Activated CD8-positive, alpha-beta memory T cell treated with anti-CD3 and anti-CD28 coated beads, Interleukin-2, amount 50 U/mL, for 48 hours (primary cell): ENCODE measurements around the gene ZC3H18.

ENCODE experiments used
- DNase-seq: peaks from one replicate; pipeline ENCODE4 v3.0.0-alpha.2; 2020

Gene ZC3H18

GRCh38 chr16:88533381-88533917, 36.8 kb upstream of the ZC3H18 start:
- no peak for DNase-seq

DNA sequence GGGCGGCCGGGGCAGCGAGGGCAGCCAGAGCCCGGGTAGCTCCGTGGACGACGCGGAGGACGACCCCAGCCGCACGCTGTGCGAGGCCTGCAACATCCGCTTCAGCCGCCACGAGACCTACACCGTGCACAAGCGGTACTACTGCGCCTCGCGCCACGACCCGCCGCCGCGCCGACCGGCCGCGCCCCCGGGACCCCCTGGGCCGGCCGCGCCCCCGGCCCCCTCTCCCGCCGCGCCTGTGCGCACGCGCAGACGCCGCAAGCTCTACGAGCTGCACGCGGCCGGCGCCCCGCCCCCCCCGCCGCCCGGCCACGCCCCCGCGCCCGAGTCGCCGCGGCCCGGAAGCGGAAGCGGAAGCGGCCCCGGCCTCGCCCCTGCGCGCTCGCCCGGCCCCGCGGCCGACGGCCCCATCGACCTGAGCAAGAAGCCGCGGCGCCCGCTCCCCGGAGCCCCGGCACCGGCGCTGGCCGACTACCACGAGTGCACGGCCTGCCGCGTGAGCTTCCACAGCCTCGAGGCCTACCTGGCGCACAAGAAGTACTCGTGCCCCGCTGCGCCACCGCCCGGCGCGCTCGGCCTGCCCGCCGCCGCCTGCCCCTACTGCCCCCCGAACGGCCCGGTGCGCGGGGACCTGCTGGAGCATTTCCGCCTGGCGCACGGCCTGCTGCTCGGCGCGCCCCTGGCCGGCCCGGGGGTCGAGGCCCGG, 36.1 kb upstream of the ZC3H18 start:
- DNase-seq = peak; percentile 92

GRCh38 chr16:88534638-88535190, 35.5 kb upstream of the ZC3H18 start:
- peak; percentile 78 for DNase-seq

DNA sequence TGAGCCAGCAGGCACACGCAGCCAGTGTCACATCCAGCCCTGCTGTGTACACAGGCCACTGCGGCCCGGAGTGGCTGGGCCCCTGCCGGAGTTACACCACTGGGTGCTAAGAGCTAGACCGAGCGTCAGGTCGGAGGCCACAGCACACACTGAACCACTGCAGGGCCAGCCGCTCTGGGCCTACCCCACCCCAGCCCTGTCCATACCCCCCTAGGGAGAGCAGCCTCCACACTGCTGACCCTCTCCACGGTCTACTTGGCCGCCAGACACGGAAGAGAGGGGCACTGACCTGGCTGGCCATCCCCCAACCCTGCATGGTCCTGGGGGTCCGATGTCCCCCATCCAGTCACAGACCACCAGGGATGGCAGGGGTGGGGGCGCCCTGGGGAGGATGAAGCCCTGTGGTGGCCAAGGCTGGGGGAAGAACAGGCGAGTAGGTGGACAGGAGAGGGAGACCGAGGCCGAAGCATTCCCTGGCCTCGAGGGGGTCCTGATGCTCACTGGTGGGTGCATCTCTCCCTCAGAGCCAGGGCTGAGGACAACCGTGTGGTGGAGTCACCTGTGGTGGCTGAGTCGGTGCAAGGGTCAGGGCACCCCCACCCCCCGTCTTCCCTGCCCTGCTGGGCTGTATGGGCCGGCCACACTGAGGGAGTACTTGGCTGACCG, 34.9 kb upstream of the ZC3H18 start:
- DNase-seq = no peak

- DNase-seq = no peak
These were observed 34.4 kb upstream of the ZC3H18 start for GRCh38 chr16:88535857-88536222.

- DNase-seq = no peak
These were observed 33.7 kb upstream of the ZC3H18 start for GRCh38 chr16:88536510-88536909.

DNA sequence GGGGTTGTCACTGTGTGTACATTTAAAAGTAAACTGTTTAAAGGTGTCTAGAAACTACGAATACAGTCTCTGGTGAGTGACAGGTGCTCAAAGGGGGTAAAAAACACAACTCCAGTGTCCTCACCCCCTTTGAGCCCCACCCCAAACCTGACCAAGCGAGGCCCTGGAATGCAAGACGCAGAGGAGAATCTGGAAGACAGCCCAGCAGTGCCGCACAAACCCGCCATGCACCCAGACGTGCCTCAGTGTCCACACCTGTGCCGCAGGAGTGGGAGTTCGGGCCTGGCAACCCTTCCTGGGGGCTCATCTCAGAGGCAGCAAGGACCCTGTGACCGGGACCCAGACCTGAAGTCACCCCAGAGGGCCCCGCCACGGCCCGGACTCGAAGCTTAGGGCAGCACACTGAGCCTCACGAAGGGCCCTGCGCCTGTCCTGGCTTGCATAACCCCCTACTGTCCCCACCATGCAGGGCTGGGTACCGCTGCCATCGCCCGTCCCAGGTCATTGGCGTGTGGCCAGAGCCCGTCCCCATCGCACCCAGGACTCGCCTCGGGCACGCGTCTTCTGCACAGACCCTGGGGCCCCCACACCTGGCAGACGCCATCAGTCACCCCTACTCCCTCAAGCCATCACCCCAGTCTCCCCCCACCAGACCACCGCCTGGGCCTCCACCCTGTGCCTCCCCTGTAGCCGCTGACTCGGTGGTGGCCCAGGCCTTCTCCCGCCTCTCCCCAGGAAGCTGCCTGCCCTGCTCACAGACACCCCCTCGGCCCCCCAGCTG, 33.0 kb upstream of the ZC3H18 start:
- no peak for DNase-seq

GRCh38 chr16:88537859-88538258, 32.3 kb upstream of the ZC3H18 start:
- DNase-seq = no peak

- DNase-seq = no peak
These were observed 31.7 kb upstream of the ZC3H18 start for GRCh38 chr16:88538366-88539060.

DNA sequence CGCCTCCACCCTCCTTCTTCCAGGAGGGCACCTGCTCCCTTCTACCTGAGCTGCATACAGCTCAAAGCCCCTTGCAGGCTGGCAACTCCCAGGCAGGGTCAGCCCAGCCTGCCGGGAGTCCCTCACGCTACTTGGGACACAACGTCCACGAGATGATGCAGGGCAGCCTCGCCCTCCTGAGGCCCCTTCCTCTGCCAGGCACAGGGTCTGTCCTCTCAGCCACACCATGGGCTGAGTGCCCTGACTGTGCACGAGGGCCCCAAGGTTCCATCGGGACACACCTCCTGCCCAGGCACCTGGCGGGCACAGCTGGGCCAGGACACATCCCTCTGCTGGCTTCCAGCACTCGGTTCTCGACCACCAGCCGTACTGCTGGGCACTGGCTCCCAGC, 30.9 kb upstream of the ZC3H18 start:
- DNase-seq = no peak

DNA sequence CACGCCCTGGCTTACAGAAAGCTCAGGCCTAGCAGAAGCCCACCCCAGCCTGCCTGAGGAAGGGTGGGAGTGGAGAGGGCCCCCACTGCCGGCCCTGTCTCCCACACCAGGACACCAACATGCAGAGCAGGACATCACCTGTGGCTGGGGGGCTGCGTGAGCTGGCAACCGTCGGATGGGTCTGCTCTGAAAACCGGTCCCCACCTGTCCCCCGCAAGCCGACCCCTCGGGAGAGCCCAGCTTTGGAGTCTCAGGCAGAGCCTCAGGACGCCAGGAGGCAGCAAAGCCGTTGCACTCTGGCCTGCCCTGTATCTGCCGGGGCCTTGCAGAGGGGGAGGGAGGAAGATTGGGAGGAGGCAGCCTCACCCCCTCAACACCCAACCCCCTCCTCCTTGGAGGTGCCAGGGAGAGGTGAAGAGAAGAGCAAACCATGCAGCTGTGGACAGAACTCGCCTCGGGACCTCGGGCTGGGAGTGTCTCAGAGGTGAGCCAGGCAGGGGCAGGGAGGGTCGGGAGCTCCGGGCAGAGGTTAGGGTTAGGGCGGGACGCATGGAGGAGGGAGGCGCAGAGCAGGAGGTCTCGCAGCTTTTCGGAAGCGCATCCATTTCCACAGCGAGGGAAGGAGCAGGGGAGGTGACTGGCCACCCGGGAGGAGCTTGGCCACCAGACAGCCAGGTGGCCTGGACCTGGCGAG, 30.4 kb upstream of the ZC3H18 start:
- DNase-seq = no peak

DNA sequence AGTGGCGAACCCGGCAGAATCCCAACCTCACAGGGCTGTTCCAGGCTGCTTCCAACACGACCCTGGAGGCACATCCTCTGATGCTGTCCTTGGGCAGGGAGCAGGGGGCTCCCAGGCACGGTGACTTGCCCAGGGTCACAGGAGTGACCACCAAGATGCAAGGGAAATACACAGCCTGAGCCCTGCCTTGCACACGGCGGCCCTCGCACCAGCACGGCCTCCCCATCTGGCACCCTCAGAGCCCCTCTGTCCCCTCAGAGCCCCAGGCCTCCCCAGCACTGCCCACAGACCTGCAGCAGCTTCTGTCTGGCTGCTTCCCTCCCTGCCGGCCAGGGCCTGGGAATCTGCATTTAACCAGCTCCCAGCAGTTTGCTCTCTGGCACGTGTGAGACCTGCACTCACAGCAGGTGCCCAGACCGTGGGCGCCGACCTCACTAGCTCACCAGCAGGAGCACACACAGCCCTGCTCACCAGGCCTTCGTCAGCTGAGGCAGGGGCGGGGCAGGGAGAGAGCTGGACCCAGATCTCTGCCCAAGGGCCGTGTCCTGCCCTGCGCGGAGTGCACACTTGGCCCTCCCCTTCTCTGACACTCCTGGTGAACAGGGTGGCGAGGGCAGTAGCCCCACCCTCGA, 29.7 kb upstream of the ZC3H18 start:
- DNase-seq = no peak

DNA sequence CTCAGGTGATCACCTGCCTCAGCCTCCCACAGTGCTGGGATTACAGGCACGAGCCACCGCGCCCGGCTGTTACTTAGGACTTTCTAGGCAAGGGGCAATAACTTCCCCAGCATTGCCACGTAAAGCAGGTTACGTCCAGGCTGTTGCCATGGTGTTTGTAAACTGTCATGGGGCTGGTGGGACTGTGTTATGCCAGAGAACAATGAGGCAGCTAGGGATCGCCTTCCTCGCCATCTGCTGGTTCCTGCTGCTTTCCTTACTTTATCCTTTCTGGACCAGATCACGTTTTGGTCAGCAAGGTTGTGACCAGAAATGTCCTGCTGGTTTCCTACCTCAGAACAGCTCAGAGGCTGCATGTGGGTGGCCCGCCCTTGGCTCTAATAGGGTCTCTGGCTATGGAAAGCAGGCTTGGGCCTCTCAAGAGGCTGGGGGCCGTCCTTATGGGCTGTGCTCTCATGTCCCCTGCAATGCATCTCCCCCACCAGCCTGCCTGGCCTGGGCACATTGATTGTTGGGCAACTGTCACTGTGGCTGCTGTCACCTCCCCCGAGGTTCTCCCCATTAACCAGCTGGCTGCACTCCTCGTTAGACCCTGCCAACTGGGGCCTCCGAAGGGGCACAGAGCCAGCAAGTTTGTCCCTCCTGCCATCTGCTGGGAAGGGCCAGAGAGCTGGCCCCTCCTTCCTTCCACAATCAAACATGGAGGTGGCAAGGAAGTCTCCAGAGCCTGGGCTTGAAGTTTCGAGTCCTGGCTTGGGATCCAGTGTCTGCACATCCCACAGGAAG, 28.2 kb upstream of the ZC3H18 start:
- no peak for DNase-seq

- no peak for DNase-seq
These were observed 26.9 kb upstream of the ZC3H18 start for GRCh38 chr16:88543230-88543813.

GRCh38 chr16:88545781-88546180, 24.4 kb upstream of the ZC3H18 start:
- no peak for DNase-seq

DNA sequence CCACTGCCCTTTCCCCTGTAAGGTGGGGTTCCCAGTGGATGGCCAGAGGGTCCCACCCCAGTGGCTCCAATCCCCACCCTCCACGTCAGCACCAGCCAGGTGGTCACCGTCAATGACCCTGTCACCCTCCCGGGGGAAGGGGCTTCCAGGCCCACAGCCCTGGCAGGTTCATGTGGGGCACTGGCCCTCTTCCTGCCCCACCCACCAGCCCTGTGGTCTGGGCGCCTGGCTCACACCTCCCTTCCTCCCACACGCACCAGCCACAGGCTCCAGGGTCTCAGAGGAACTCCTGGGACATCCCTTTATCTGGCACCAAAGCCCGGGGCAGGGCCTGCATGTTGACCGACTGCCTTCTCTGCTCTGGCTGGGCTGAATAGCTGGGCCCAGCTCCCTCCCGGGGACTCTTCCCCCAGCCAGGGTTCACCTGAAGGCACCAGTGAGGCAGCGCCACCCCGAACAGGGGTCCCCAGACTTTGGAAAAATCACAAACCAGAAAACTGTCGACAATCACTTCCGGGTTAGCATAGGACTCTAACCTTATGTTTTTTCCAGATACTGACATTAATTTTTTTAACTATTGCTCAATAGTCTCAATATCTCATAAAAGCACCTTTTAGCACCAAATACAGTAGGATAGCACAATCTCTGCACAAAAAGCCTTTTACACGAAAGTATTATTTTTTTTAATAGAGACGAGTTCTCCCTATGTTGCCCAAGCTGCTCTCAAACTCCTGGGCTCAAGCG, 21.9 kb upstream of the ZC3H18 start:
- DNase-seq = no peak

DNA sequence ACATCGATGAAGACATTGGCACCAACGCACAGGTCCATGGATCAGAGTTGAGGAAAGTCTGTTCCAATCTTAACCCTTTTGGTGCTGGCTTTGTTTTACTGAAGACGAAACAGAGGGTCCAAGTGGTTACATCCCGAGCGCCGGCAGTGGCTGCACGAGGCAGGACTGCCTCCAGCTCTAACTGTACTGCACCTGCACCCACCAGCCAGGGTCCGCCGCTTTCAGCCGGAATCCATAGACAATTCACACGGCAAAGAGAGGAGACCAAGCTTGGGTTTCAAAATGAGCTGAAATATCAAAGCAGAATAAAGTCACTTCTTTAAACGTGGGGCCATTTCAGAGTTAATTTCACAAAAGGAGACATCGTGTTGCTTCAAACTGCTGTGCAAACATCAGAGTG, 21.2 kb upstream of the ZC3H18 start:
- no peak for DNase-seq

DNA sequence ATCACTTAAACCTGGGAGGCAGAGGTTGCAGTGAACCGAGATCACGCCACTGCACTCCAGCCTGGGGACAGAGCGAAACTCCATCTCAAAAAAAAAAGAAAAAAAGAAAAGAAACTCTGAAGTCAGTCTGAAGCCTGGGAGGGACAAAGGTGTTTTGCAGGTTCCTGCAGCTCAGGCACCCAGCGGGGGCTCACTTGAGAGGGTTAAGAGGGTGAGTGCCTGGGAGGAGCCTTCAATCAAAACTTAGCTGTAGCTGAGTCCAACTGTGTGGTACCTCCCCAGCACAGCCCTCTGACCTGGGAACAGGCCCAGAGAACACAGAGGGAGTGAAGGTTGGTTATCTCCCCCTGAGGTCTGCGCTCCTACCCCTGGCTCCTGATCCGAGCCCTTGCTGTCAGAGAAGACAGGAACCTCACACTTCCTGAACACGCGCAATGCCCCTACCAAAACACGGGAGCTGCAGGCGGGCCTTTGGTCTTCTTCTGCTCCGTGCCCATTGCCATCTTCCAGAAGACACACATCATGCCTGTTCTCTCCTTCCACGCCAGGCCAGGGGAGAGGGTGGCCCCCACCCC, 20.4 kb upstream of the ZC3H18 start:
- DNase-seq = no peak

DNA sequence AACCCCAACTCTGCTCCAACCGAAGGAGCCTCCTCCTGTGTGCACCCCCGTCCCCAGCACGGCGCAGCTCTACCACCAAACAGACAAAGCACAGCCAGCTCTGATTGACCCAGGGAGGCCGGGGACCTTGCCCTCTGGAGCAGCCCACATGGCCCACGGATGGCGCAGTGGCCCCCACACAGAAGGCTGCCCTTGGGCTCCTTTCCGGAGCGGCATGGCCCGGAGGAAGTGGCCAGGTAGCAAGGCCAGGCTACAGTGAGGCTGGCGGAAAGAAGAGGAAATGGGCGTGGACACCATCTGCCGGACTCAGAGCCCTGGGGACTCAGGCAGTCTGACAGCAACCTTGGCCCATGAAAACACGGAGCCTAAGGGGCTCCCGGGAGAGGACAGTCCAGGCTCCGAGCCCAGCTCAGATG, 19.9 kb upstream of the ZC3H18 start:
- no peak for DNase-seq
